ENCODE measurements around the gene ARHGAP33. TPM values are rescaled to one million over a fixed set of nuclear protein-coding genes. Genes with fewer than 3 reads are reported as not detected.

The ARHGAP33 gene
- polyA plus RNA-seq, 1 donor from 2014 or later, result 20.5 TPM

DNA sequence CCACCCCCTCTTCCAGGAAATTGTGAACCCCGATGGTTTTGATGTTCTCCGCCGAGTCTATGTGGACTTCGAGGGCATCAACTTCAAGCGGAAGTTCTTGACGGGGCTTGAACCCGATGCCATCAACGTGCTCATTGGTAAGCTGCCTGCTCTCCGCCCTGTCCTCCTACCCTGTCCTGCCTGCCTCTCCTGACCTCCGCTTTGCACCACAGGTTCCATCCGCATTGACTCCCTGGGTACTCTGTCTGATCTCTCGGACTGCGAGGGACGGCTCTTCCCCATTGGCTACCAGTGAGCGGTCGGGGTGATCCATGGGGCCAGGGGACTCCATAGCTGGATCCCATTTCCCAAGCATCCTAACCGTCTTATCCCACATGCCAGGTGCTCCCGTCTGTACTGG lies 45.0 kb upstream of the ARHGAP33 start:
- Histone ChIP-seq H3K27ac (ENCODE audit: low read length) (no peak overlapping the region), H3K9me3 (ENCODE audit: low read length) (no peaks in the 10 kb centered on the region), H3K4me3 (ENCODE audit: low read length) (no peak overlapping the region), H3K79me2 (replicated peaks; ENCODE audit: insufficient read depth, low read length) (no peaks in the 10 kb centered on the region), H3K27me3 (ENCODE audit: insufficient read depth, low read depth, low read length) (no peaks in the 10 kb centered on the region), H3K9me2 (ENCODE audit: insufficient read depth, low read length) (no peaks in the 10 kb centered on the region), H4K20me1 (ENCODE audit: insufficient read depth) (no peaks in the 10 kb centered on the region), H3K4me2 (ENCODE audit: low read length) (no peak overlapping the region), H2AFZ (ENCODE audit: low read depth, low read length) (no peak overlapping the region), H3K36me3 (ENCODE audit: insufficient read depth, low read length) (no peaks in the 10 kb centered on the region), H3F3A (ENCODE audit: insufficient read depth, low read length, poor library complexity, severe bottlenecking) (no peaks in the 10 kb centered on the region), H3K9ac (ENCODE audit: low read length) (no peak overlapping the region)
- TF ChIP-seq TAF1 (IDR thresholded peaks at IDR 0.05; ENCODE audit: low read depth) (no peak), MXI1 (conservative IDR thresholded peaks at IDR 0.05; ENCODE audit: poor library complexity, severe bottlenecking) (no peak), POLR2AphosphoS5 (IDR thresholded peaks at IDR 0.05) (no peak), RAD21 (conservative IDR thresholded peaks at IDR 0.05) (no peak), EZH2 (IDR thresholded peaks at IDR 0.05; ENCODE audit: borderline replicate concordance, insufficient read depth, low read length, poor library complexity, severe bottlenecking) (no peak), SMC3 (conservative IDR thresholded peaks at IDR 0.05; ENCODE audit: poor library complexity) (no peak)
- TF ChIP-seq, protein P1, sequence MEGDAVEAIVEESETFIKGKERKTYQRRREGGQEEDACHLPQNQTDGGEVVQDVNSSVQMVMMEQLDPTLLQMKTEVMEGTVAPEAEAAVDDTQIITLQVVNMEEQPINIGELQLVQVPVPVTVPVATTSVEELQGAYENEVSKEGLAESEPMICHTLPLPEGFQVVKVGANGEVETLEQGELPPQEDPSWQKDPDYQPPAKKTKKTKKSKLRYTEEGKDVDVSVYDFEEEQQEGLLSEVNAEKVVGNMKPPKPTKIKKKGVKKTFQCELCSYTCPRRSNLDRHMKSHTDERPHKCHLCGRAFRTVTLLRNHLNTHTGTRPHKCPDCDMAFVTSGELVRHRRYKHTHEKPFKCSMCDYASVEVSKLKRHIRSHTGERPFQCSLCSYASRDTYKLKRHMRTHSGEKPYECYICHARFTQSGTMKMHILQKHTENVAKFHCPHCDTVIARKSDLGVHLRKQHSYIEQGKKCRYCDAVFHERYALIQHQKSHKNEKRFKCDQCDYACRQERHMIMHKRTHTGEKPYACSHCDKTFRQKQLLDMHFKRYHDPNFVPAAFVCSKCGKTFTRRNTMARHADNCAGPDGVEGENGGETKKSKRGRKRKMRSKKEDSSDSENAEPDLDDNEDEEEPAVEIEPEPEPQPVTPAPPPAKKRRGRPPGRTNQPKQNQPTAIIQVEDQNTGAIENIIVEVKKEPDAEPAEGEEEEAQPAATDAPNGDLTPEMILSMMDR (IDR thresholded peaks at IDR 0.05; ENCODE audit: poor library complexity, severe bottlenecking), result no peak

DNA sequence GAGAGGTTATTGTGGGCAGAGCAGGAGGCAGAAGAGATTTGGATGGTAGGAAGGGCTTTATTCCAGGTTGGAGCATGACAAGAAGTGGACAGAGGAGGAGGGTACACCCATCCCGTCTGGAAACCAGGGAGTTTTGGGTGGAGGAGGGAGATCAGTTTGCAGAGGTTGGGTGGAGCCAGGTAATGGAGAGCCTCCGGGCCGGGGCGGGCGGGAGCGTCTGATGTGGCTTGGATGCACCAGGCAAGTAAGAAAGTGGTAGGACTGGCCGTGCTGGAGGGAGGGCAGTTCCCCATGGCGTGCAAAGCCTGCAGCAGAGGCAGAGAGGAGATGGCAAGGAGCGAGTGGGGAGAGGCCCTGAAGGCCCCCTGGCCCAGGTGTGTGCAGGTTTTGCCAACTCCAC lies 44.0 kb upstream of the ARHGAP33 start:
- Histone ChIP-seq H3K9me3 (ENCODE audit: low read length) (no peaks in the 10 kb centered on the region), H3F3A (ENCODE audit: insufficient read depth, low read length, poor library complexity, severe bottlenecking) (no peaks in the 10 kb centered on the region), H3K36me3 (ENCODE audit: insufficient read depth, low read length) (no peaks in the 10 kb centered on the region), H3K79me2 (replicated peaks; ENCODE audit: insufficient read depth, low read length) (no peaks in the 10 kb centered on the region), H3K4me3 (ENCODE audit: low read length) (no peak overlapping the region), H4K20me1 (ENCODE audit: insufficient read depth) (no peaks in the 10 kb centered on the region), H3K9me2 (ENCODE audit: insufficient read depth, low read length) (no peaks in the 10 kb centered on the region), H3K27me3 (ENCODE audit: insufficient read depth, low read depth, low read length) (no peaks in the 10 kb centered on the region), H2AFZ (ENCODE audit: low read depth, low read length) (no peak overlapping the region), H3K27ac (ENCODE audit: low read length) (no peak overlapping the region), H3K9ac (ENCODE audit: low read length) (no peak overlapping the region), H3K4me2 (ENCODE audit: low read length) (no peak overlapping the region)
- no peak for TF ChIP-seq SMC3 (conservative IDR thresholded peaks at IDR 0.05; ENCODE audit: poor library complexity)
- TF ChIP-seq POLR2AphosphoS5 (IDR thresholded peaks at IDR 0.05), result no peak
- TF ChIP-seq EP300 (conservative IDR thresholded peaks at IDR 0.05; ENCODE audit: poor library complexity, severe bottlenecking), result no peak
- no peak for TF ChIP-seq MXI1 (conservative IDR thresholded peaks at IDR 0.05; ENCODE audit: poor library complexity, severe bottlenecking)
- no peak for TF ChIP-seq EZH2 (IDR thresholded peaks at IDR 0.05; ENCODE audit: borderline replicate concordance, insufficient read depth, low read length, poor library complexity, severe bottlenecking)
- TF ChIP-seq, protein P1 (IDR thresholded peaks at IDR 0.05; ENCODE audit: poor library complexity, severe bottlenecking), result no peak
- no peak for TF ChIP-seq TAF1 (IDR thresholded peaks at IDR 0.05; ENCODE audit: low read depth)
- no peak for TF ChIP-seq RAD21 (conservative IDR thresholded peaks at IDR 0.05)

DNA sequence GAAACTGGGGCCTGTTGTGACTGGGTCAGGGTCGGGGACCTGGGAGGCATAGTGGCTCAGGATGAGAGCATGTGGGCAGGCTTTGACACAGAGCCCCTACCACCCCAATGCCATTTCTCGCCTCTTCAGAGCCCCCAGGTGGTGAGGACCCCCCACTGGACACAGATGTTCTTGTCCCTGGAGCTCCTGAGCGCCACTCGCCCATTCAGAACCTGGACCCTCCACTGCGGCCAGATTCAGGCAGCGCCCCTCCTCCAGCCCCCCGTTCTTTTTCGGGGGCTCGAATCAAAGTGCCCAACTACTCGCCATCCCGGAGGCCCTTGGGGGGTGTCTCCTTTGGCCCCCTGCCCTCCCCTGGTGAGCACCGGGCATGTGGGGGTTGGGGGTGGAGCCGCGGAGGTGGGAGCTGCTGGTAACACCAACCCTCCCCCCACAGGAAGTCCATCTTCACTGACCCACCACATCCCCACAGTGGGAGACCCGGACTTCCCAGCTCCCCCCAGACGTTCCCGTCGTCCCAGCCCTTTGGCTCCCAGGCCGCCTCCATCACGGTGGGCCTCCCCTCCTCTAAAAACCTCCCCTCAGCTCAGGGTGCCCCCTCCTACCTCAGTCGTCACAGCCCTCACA lies 43.5 kb upstream of the ARHGAP33 start:
- no peaks in the 10 kb centered on the region for H3K9me3 ChIP-seq (ENCODE audit: low read length)
- TF ChIP-seq EP300 (conservative IDR thresholded peaks at IDR 0.05; ENCODE audit: poor library complexity, severe bottlenecking) (no peak), RAD21 (conservative IDR thresholded peaks at IDR 0.05) (no peak), EZH2 (IDR thresholded peaks at IDR 0.05; ENCODE audit: borderline replicate concordance, insufficient read depth, low read length, poor library complexity, severe bottlenecking) (no peak), POLR2AphosphoS5 (IDR thresholded peaks at IDR 0.05) (no peak), MXI1 (conservative IDR thresholded peaks at IDR 0.05; ENCODE audit: poor library complexity, severe bottlenecking) (no peak), SMC3 (conservative IDR thresholded peaks at IDR 0.05; ENCODE audit: poor library complexity) (no peak), TAF1 (IDR thresholded peaks at IDR 0.05; ENCODE audit: low read depth) (no peak)
- TF ChIP-seq, protein P2, sequence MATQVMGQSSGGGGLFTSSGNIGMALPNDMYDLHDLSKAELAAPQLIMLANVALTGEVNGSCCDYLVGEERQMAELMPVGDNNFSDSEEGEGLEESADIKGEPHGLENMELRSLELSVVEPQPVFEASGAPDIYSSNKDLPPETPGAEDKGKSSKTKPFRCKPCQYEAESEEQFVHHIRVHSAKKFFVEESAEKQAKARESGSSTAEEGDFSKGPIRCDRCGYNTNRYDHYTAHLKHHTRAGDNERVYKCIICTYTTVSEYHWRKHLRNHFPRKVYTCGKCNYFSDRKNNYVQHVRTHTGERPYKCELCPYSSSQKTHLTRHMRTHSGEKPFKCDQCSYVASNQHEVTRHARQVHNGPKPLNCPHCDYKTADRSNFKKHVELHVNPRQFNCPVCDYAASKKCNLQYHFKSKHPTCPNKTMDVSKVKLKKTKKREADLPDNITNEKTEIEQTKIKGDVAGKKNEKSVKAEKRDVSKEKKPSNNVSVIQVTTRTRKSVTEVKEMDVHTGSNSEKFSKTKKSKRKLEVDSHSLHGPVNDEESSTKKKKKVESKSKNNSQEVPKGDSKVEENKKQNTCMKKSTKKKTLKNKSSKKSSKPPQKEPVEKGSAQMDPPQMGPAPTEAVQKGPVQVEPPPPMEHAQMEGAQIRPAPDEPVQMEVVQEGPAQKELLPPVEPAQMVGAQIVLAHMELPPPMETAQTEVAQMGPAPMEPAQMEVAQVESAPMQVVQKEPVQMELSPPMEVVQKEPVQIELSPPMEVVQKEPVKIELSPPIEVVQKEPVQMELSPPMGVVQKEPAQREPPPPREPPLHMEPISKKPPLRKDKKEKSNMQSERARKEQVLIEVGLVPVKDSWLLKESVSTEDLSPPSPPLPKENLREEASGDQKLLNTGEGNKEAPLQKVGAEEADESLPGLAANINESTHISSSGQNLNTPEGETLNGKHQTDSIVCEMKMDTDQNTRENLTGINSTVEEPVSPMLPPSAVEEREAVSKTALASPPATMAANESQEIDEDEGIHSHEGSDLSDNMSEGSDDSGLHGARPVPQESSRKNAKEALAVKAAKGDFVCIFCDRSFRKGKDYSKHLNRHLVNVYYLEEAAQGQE (IDR thresholded peaks at IDR 0.05; ENCODE audit: borderline replicate concordance), result no peak
- TF ChIP-seq, protein P1 (IDR thresholded peaks at IDR 0.05; ENCODE audit: poor library complexity, severe bottlenecking), result no peak
- no peak overlapping the region for H3K9ac ChIP-seq (ENCODE audit: low read length)
- H3K79me2 ChIP-seq (replicated peaks; ENCODE audit: insufficient read depth, low read length), result no peaks in the 10 kb centered on the region
- no peak overlapping the region for H2AFZ ChIP-seq (ENCODE audit: low read depth, low read length)
- no peaks in the 10 kb centered on the region for H4K20me1 ChIP-seq (ENCODE audit: insufficient read depth)
- H3K4me3 ChIP-seq (ENCODE audit: low read length), result no peak overlapping the region
- H3F3A ChIP-seq (ENCODE audit: insufficient read depth, low read length, poor library complexity, severe bottlenecking), result no peaks in the 10 kb centered on the region
- H3K27me3 ChIP-seq (ENCODE audit: insufficient read depth, low read depth, low read length), result no peaks in the 10 kb centered on the region
- H3K36me3 ChIP-seq (ENCODE audit: insufficient read depth, low read length), result no peaks in the 10 kb centered on the region
- H3K27ac ChIP-seq (ENCODE audit: low read length), result no peak overlapping the region
- no peaks in the 10 kb centered on the region for H3K9me2 ChIP-seq (ENCODE audit: insufficient read depth, low read length)
- no peak overlapping the region for H3K4me2 ChIP-seq (ENCODE audit: low read length)
